Measurements from ENCODE around the gene TNFRSF8.
"Not testable (repeated sequence)": the region's sequence is repeated elsewhere in the genome, so short reads cannot be mapped to it uniquely, and the experiment has no call there.

TNFRSF8 gene

GRCh38 chr1:12104417-12104816, 41.3 kb downstream of the TNFRSF8 start:
- in situ Hi-C loops (cut with HindIII; ENCODE audit: low sequenced_read_pairs) = no loop called here
- H3K4me3 ChIP-seq (ENCODE audit: low read depth, low read length) = no peak overlapping the region
- no peak for DNase-seq (ENCODE audit: low read depth)
- TF ChIP-seq, protein P1, sequence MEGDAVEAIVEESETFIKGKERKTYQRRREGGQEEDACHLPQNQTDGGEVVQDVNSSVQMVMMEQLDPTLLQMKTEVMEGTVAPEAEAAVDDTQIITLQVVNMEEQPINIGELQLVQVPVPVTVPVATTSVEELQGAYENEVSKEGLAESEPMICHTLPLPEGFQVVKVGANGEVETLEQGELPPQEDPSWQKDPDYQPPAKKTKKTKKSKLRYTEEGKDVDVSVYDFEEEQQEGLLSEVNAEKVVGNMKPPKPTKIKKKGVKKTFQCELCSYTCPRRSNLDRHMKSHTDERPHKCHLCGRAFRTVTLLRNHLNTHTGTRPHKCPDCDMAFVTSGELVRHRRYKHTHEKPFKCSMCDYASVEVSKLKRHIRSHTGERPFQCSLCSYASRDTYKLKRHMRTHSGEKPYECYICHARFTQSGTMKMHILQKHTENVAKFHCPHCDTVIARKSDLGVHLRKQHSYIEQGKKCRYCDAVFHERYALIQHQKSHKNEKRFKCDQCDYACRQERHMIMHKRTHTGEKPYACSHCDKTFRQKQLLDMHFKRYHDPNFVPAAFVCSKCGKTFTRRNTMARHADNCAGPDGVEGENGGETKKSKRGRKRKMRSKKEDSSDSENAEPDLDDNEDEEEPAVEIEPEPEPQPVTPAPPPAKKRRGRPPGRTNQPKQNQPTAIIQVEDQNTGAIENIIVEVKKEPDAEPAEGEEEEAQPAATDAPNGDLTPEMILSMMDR (IDR thresholded peaks at IDR 0.05; ENCODE audit: low read depth, low read length, missing control alignments) = no peak

DNA sequence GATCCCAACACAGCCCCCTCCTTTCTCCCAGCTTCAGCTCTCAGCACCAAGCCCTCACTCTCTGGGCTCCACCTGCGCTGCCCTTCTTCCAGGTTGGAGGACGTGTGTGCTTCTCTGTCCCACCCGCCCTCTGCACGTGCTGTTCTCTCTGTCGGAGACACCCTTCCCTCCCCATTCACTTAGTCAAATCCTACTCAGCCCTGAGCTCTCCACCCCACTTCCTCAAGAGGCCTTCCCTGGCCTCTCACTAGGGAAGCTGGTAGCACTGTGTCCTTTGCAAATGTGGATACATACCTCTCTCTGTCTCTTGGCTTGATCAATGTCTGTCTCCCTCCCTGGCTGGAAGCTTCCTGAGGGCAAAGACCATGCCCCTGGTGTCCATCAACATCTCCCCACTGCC, 43.0 kb downstream of the TNFRSF8 start:
- TF ChIP-seq, protein P1 (IDR thresholded peaks at IDR 0.05; ENCODE audit: low read depth, low read length, missing control alignments) = no peak
- in situ Hi-C loops (cut with HindIII; ENCODE audit: low sequenced_read_pairs) = no loop called here
- no peak for DNase-seq (ENCODE audit: low read depth)
- no peak overlapping the region for H3K4me3 ChIP-seq (ENCODE audit: low read depth, low read length)

GRCh38 chr1:12106861-12107260, 43.8 kb downstream of the TNFRSF8 start:
- in situ Hi-C loops (cut with HindIII; ENCODE audit: low sequenced_read_pairs); H3K4me3 ChIP-seq (ENCODE audit: low read depth, low read length); DNase-seq (ENCODE audit: low read depth): not testable (repeated sequence)
- TF ChIP-seq, protein P1 (IDR thresholded peaks at IDR 0.05; ENCODE audit: low read depth, low read length, missing control alignments) = peak; percentile 44

DNA sequence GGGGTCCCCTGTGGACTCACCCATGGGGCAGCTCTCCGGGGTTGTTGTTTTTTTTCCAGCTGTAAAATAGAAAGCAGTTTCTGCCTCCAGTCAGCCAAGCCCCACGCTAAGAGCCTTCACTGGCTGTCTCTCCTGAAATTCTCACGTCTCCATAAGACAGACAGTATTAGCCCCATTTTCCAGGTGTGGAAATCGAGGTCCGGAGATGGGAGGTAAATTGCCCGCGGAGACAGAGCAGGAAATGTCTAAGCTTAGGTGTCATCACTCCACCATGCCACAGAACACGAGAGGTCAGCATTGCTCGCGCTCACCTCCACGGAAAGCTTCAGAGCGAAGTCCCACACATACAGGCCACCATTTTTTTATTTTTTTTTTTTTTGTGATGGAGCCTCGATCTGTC, 44.6 kb downstream of the TNFRSF8 start:
- no peak for DNase-seq (ENCODE audit: low read depth)
- in situ Hi-C loops (cut with HindIII; ENCODE audit: low sequenced_read_pairs) = no loop called here

GRCh38 chr1:12109901-12110300, 46.8 kb downstream of the TNFRSF8 start:
- TF ChIP-seq, protein P1 (IDR thresholded peaks at IDR 0.05; ENCODE audit: low read depth, low read length, missing control alignments) = no peak
- in situ Hi-C loops (cut with HindIII; ENCODE audit: low sequenced_read_pairs) = no loop called here
- no peak overlapping the region for H3K4me3 ChIP-seq (ENCODE audit: low read depth, low read length)
- no peak for DNase-seq (ENCODE audit: low read depth)

More for the DNA sequence above, 44.6 kb downstream of the TNFRSF8 start:
- H3K4me3 ChIP-seq (ENCODE audit: low read depth, low read length) = no peak overlapping the region
- TF ChIP-seq, protein P1 (IDR thresholded peaks at IDR 0.05; ENCODE audit: low read depth, low read length, missing control alignments) = no peak

DNA sequence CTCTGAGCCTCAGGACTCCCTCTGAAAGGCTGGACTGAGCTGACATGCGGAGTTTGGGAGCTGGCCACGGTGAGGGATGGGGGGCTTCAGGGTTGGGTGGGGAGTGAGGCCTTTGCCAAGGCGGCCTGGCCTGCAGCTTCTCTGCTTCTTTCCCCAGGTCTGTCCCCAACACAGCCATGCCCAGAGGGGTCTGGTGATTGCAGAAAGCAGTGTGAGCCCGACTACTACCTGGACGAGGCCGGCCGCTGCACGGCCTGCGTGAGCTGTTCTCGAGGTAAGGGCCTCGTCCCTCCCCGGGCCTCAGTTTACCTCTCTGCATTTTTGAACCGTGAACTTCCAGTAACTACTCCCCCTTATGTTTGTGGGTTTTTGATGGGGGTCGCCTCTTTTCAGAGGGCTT, 48.6 kb downstream of the TNFRSF8 start:
- in situ Hi-C loops (cut with HindIII; ENCODE audit: low sequenced_read_pairs) = no loop called here
- TF ChIP-seq, protein P1 (IDR thresholded peaks at IDR 0.05; ENCODE audit: low read depth, low read length, missing control alignments) = no peak
- DNase-seq (ENCODE audit: low read depth) = no peak
- no peak overlapping the region for H3K4me3 ChIP-seq (ENCODE audit: low read depth, low read length)

DNA sequence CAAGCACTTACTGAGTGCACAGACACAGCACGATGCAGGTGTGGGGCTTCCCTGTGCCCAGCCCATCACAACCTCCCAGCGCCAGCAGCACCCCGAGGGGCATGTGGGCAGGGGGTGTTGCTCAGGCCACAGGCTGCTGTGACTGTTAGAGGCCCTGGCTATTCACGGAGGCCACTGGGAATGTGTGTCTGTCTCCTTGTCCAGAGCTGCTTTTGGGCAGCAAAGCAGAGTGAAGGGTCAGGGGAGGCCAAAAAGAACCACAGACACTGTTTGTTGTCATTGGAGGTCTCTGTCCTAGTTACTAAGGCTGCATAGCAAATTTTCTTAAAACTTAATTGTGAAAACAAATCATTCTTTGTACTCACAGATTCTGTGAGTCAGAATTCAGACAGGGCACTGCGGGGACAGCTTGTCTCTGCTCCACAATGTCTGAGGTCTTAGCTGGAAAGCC, 49.6 kb downstream of the TNFRSF8 start:
- TF ChIP-seq, protein P1 (IDR thresholded peaks at IDR 0.05; ENCODE audit: low read depth, low read length, missing control alignments) = no peak
- no peak overlapping the region for H3K4me3 ChIP-seq (ENCODE audit: low read depth, low read length)
- no peak for DNase-seq (ENCODE audit: low read depth)
- in situ Hi-C loops (cut with HindIII; ENCODE audit: low sequenced_read_pairs) = no loop called here
